NOMO-1 treated with DMSO at 0.1 percent for 48 hours (cell line): ENCODE data around the gene IQCH.

Source experiments
- DNase-seq: peaks from one replicate; lab custom pipeline; 2025; ENCODE audit not compliant: unreplicated experiment; lab: John Stamatoyannopoulos, UW

The IQCH gene

DNA sequence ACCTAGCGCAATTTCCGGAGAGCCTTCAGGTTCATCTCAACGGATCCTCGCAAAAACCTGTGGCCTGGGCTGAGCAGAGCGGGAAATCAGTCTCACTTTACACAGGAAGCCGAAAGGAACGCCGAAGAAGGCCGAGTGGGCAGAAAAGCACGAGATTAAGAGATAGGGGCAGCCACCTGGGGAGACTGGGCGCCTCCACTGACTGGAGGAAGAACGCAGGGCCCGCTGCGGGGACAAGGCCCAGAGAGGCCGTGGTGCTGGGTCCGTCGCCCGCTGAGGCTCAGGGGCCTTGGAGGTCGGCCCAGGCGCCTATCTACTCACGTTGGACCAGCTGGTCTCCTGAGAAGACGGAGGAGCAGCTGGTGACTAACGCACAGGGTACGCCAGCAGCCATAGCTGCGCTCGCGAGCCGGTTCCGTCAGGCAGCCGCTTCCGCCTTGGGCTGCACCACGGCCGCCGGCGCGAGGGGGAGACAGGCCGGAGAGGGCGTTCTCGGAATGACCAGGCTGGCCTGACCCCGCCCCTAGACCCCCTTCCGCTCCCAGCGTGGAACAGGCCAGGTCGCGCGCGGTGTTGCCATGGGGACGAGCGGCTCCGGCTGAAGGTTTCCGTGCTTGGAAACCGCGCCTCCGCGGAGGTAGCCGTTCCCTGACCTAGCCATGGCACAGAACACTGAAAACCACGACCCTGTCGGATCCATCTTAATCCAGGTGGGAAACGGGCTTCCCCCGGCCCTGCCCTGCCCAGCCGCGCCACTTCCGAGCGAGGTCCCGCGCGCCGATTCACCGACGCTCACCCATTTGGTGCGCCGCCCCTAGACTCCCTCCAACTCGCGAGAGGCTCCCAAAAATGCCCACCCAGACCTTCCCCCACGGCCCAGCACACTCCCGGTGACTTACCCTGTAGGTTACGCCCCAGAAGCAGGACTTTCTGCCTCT, at the start of gene IQCH, which contains the start of gene AAGAB:
TSS of gene IQCH (plus strand) at position 549 of the 938 bp plus-strand sequence. CDS start at position 660, 111 bp downstream.
TSS of gene AAGAB (minus strand) at position 424 of the 938 bp plus-strand sequence. CDS start at position 394, 30 bp downstream.
- peak; percentile 93 for DNase-seq

DNA sequence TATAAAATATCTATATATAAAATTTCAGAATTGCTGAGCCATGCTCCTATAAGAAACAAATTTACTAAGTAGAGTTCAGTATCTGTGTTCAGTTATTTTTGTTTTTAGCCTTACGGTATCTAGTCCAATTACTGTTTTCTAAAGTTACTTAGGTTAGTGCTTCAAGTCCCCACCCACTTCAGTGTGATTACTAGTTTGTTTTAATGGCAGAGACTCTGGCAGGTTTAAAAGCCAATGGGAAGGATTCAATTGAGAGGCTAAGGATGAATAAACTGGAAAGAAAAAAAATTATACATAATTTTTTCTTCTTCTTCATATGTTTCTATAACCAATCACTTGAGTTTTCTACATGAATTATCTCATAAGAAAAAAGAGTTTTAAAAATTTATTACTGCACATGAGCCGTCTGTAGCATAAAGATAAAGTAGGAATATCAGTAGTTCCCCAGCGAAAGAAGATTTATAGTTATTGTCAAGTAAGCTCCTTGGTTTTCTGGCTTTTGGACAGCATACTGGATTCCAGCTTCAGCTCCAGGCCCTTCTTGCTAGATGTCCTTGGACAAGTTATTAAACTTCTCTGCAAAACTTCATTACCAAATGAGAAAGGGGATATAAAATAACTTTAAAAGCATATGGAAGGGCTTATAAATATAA, 46.9 kb upstream of the IQCH start:
- no peak for DNase-seq

DNA sequence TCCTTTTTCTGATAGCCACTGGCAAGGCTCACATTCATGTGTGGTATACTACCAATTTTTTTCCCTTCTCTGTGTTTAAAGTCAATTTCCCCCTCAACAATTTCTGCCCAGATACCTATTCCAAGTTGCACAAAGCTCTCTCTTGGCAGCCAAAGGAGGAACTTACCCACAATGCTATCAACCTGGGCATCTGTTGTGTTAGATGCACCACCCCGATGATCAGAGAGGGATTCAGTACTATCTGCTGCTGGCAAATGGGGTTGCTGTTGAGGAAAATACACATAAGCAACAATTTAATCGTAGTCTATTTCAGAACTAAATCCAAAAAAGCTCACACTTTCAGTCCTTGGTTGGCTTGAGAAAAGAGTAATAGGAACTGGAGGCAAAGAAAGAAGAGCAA, 46.2 kb upstream of the IQCH start:
- DNase-seq: no peak

DNA sequence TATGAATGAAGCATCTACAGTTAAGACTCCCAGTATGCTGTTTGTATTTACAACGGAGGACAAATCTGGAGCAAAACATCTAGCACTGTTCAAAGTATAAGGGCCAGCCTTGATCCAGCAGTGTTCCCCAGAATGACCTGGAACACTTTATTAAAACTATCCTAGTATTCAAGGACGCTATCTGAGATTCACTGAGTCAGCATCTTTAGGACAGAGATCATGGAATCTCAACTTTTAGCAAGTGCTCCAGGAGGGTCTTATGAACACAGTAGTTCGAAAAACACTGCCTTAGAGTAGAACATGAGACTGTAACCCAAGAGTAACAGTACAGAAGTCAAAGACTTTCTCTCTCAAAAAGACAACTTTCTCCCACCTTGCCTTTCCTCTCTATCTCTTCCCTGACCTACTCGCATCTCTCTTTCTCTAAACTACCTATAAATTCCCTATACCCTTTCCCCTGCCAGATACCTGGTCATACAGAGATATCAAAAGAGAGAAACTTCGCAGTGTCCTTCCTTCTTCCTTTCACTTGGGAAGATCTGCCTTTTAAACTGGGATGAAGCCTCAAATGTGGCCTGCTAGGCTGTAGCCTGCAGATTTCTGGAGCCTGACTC, 43.9 kb upstream of the IQCH start:
- no peak for DNase-seq

DNA sequence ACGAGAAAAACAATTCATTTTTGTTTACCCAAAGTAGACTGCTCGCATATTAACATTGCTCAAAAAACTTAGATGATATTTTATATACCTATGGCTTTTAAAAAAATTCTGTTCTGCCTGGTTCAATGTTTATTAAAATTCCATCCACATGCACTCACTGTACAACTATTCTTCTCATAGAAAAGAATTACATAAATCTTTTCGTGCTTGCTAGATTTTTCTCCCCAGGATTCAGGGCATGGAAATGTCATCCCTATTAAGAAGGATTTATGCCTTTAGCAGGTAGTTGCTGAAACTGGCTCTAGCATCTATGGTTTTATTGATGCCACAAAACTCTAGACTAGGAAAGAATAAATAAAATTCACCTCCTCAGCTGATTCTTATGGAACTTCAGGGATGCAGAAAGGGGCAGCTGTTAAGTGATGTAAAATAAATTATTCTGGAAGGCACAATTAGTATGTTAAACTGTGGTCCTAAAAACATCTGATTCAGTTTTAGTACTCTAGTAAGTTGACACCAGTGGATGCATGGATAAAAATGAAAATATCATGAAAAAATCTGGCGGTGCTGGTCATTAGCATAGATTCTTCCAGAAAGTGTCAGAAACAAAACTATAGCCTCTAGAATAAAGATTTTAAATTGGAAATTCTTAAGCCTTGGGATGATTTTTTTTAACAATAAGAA, 41.8 kb upstream of the IQCH start:
- DNase-seq: no peak

DNA sequence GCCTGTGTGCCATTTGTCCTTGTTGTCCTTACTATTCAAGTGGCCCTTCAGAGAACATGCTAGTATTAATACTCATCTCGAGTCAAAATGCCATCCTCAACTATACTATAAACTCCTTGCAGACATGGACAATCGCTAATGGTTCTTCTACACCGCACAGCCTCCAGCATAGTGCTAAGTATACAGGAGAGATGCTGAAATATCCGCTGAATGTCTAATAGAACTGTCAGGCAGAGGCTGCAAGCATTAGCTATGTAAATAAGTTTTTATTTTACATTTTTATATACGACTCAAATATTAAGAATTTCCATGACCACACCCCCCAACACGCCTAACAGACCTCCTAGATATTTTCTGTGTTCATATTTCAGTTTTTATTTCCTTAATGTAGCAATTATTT, 39.5 kb upstream of the IQCH start:
- DNase-seq: no peak

DNA sequence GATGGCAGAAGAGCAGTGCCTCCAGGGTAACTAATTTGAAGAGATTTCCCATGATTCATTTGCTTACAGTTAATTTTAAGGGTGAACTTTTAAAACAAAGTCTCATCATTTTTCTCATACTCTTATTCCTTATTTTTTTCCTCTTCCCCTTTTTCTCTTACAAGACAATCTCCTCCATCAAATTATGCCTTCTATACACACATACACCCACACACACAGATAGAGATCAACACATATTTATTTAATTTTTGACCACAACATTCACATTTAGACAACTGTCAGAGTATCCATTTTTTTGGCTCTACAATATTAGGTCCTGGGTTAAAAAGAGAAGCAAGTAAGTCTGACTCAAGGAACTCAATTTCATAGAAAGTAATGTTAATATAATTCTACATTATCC, 37.7 kb upstream of the IQCH start:
- DNase-seq: no peak

DNA sequence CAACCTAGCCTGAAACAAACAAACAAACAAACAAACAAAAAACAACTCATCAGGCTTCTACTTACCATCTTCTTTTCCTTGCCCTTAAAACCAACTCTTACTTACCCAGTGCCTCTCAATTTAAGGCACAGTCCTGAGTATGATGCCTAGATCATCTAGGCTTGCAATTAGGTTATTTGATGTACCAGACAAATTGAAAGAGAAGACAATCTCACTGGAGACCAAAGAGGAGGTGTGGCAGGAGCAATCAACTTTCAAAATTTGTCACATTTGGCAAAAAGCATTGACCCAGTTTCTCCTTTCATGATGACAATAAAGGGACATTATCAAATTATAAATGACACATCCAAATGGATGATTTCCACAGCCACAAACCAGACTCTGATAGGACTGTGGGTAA, 36.2 kb upstream of the IQCH start:
- DNase-seq: no peak

DNA sequence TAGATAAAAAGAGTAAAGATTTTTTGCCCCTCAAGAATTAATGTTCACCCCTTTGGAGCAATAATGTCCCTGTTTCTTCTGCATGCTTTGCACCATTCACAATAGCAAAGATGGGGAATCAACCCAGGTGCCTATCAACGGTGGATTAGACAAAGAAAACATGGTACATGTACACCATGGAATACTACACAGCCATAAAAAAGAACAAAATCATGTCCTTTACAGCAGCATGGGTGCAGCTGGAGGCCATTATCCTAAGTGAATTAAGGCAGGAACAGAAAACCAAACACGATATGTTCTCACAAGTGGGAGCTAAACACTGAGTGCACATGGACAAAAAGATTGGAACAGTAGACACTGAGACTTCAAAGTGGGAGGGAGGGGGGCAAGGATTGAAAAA, 35.3 kb upstream of the IQCH start:
- DNase-seq: no peak

DNA sequence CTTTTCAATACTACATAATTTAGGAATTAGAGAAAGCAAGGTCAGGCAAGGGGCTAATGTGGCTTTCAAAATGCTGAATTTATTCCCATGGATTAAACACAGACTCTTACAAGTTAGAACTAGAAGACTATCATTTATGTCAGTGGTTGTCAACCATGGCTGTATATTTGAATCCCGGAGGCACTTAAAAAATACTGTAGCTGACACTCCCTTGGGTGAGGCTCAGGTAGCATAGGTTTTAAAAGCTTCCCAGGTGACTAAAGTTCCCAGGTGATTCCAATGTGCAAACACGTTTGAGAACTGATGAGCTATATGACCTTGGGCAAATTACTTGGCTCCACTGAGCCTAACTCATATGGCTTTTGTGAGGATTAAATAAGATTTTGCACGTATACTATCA, 29.7 kb upstream of the IQCH start:
- no peak for DNase-seq

DNA sequence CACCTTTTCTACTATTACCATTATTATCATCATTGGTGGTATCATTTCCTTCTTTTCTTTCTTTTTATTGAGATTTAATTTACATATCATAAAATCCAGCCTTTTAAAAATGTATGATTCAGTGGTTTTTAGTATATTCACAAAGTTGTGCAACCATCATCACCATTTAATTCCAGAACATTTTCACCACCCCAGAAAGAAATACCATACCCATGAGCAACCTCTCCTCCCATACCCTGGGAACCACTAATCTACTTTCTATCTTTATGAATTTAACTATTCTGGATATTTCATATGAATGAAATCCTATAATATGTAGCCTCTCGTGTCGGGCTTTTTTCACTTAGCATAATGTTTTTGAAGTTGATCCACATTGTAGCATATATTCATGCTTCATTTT, 29.2 kb upstream of the IQCH start:
- no peak for DNase-seq

DNA sequence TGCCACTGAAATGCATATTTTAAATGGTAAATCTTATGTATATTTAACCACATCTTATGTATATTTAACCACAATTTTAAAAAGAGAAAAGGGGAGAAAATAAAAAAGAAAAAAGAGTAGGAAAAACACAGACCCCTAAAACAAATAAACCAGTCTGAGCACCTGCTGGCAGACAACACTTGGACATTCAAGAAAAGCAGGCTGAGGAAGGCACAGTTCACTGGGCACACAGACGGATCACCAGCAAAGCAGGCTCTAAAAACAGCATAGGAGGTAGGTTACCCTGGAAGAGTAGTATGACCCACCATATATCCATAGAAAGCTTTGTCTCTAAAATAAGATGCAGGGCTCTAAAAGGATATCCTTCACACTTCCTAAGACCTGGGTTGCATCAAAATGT, 27.2 kb upstream of the IQCH start:
- no peak for DNase-seq

DNA sequence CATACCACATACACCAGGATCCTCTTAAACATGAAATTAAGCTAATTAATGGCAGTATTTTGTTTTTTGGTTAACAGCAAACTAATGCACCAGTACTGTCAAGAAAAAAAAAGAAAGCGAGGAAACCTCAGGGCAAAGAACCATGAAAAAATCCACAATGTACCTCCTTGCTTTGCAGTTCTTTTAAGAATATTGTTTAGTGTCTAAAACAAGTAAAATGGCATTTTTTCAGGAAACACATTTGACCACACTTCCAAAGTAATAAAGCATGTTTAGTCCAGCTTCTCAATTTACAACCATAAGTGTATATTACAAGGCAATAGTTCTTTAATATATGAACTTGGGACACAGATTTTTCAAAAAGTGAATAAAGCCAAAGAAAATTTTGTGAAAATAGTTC, 26.7 kb upstream of the IQCH start:
- DNase-seq: no peak

DNA sequence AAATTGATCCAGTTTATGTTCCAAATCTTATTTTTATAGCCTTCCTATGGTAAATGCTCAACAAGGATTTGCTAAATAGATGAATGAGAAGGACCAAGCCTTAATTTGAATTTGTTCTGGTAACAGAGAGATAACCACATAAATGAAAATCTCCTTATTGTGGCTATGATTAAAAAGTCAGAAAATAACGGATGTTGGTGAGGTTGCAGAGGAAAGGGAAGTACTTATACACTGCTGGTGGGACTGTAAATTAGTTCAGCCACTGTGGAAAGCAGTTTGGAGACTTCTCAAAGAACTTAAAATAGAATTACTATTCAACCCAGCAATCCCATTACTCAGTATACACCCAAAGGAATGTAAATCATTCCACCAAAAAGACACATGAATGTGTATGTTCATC, 26.3 kb upstream of the IQCH start:
- DNase-seq: peak; percentile 11

DNA sequence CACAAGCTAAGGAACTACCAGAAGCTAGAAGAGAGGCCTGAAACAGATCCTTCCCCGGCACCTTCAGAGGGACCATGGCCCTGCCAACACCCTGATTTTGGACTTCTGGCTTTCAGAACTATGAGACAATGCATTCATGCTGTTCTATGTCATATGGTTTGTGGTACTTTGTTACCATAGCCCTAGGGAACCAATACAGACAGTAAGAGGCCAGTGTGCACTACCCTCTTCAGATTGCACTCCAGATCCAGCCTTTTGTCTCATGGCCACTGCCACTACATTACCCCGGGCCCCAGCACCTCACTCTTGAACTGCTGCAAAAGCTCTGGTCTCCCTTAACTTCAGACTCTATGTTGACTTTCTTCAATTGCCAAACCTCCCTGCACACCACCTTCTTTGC, 24.1 kb upstream of the IQCH start:
- DNase-seq: no peak

DNA sequence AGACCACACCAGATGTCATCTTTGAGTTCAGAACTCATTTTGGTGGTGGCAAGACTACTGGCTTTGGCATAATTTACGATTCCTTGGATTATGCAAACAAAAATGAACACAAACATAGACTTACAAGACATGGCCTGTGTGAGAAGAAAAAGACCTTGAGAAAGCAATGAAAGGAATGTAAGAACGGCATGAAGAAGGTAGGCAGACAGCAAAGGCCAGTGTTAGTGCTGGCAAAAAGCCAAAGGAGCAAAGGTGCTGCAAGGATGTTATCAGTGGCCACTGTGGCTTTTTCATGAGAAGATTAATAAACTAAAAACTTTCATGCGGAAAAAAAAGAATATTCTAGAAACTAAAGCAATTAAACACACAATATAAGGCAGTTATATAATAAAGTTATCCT, 22.0 kb upstream of the IQCH start:
- no peak for DNase-seq

DNA sequence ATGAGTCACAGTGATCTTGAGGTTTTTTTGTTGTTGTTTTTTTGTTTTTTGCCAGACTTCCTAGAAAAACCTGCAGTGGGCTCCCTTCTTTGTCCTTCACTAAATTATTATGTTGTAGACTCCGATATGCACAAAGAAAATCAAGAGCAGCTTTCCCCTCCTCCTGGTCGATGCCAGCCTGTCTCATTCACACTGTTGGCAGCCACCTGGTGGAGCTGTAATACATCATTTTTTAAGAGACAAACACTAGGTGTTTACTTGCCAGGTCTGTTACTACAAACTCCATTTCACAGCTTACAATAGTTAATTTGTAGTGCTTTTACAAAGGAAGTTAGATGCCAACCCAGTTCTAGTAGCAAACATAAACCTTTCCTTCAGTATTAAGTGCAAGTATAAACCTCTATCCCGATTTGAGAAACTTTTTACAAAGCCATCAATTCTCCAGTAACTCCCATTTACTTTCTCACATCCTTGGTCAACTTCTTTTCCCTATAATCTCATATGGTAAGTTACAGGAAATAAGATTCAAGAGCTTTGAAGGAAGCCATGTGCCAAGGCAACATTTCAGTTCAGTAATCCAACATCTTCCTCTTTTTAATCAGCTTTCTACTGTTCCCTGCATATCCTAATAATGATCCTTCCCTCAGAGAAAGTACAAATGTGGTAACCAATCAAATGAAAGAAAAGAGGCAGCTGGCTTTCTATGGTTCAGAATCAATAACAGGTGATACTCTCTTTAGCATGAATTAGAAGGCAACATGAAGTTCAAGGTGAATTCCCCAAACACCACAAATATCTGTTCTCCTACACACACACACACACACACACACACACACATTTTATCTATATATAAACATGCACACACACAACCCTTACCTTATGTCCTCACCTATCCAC, 14.1 kb upstream of the IQCH start:
- no peak for DNase-seq

DNA sequence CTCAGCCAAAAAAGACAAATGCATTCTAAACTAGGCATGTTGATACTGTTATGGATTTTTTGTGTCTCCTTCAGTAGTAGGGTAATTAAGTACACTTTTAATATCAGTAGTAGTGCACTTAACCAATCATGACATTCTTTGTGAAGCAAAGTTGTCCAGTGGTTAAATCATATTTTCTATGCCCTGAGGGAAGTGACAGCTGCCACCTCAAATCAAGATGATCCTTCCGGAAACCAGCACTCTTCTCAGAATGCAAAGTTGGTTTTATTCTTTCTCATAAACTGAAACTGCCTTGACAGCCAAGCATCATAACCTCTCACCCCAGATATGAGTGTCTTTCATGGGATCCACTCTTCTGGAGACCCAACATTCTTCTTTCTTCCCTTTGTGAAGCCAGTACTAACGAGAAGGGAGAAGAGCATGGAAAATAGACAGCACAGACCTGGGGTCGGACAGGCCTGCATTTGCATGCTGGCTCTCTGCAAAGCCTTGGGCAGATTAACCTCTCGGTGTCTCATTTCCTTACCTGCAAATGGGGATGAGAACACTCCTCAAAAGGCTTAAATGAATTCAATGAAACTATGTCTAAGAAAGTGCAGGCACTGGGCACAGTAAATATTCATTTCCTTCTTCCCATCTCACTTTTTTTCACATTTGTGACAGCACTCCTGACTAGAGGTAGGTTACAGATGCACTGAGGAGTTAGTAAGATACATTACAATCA, 13.3 kb upstream of the IQCH start:
- DNase-seq: no peak

DNA sequence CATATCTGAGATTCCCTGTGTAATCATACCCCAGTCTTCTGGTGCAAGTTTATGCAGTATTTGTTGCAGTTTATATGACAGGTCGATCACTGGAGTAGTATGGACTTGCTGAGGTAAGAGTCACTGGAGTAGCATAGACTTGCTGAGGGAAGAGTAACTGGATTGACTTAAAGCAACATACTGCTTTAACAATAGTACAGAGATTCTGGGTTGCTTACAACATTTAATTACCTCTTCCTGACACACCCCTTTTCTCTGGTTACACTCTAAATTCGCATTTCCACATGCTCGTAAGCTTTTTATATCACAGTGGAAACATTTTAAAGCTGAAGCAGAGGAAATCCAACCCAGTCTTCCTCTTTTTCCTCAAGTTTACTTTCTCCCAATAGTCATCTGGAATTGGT, 11.9 kb upstream of the IQCH start:
- DNase-seq: peak; percentile 89
